ENCODE results near the gene MAMLD1. TPM values are rescaled to one million over a fixed set of nuclear protein-coding genes. Genes with fewer than 3 reads are reported as not detected.

The MAMLD1 gene
- total RNA-seq (under 1 TPM; 0.59 to 0.89 TPM), polyA plus RNA-seq (1 to 10 TPM in 1 of 2 donors, under 1 TPM in 1; 0.64 to 1.1 TPM)

DNA sequence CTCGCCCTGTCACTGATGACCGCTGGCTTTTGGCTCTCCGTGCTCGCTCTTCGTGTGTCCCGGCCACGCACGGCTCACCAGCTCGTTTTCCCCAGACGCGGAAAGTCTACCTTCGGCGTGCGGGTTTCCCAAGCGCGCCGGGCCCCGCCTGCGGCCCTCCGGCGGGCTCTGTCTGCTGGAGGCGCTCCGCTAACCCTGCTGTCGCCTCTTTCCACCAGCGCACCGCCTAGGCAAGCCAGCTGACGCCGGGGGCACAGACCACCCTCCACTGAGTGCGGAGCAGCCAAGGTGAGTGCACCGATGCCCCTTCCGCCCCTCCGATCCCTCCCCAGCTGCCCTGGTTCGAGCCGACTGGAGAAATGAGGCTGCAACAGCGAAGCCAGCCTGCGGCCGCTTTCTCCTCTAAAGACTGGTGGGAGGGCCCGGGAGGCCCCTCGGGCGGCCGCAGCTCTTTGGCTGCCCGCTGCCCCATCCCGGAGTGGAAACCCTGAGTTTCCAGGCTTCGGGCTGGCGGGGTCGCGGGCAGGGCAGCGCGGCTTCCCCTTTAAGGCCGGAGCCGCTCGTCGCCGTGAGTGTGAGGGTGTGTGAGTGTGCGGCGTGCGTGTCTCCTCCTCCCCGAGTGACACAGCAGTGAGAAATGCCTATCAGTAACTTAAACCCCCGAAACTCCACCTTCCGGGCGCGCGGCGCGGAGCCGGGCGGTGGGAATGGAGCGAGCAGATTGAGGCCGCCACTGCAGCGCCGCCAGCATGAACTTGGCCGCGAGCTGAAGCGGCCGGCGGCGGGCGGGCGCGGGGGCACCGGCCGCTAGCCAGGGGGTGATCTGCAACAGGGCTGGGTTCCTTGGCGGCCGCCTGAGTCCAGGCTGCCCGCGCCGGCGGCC, at the start of gene MAMLD1:
MAMLD1 (plus strand) TSS at position 719 of the 883 bp plus-strand sequence. CDS start 82,200 bp downstream, outside the sequence.
- no peaks in the 10 kb centered on the region for H3K9me3 ChIP-seq (ENCODE audit: control insufficient read depth in 4 of 4, low read length in 3 of 4)
- WGBS, result under 1% methylated on average over 88 of the region's 88 CpGs
- H3K4me1 ChIP-seq (ENCODE audit: control insufficient read depth in 4 of 4, insufficient read depth in 4 of 4, low read length in 3 of 4), result peaks cover 5 to 29% (median 18%) of the 10 kb centered on the region in 4 donors
- TF ChIP-seq HNF4A (conservative IDR thresholded peaks at IDR 0.05) (no peak), FOXA2 (IDR thresholded peaks at IDR 0.05) (no peak), YY1 (IDR thresholded peaks at IDR 0.05) (peak; percentile 44), TAF1 (conservative IDR thresholded peaks at IDR 0.05) (no peak), FOXA1 (IDR thresholded peaks at IDR 0.05) (no peak), HNF4G (IDR thresholded peaks at IDR 0.05) (no peak), RAD21 (IDR thresholded peaks at IDR 0.05) (peak; percentile 23 to 56), GABPA (IDR thresholded peaks at IDR 0.05 in 1 of 2, conservative IDR thresholded peaks at IDR 0.05 in 1 of 2) (no peak), RXRA (IDR thresholded peaks at IDR 0.05) (peak; percentile 18 to 23), NR2F2 (IDR thresholded peaks at IDR 0.05) (no peak)
- TF ChIP-seq, protein P1, sequence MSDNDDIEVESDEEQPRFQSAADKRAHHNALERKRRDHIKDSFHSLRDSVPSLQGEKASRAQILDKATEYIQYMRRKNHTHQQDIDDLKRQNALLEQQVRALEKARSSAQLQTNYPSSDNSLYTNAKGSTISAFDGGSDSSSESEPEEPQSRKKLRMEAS (IDR thresholded peaks at IDR 0.05), result no peak
- TF ChIP-seq, protein P2, sequence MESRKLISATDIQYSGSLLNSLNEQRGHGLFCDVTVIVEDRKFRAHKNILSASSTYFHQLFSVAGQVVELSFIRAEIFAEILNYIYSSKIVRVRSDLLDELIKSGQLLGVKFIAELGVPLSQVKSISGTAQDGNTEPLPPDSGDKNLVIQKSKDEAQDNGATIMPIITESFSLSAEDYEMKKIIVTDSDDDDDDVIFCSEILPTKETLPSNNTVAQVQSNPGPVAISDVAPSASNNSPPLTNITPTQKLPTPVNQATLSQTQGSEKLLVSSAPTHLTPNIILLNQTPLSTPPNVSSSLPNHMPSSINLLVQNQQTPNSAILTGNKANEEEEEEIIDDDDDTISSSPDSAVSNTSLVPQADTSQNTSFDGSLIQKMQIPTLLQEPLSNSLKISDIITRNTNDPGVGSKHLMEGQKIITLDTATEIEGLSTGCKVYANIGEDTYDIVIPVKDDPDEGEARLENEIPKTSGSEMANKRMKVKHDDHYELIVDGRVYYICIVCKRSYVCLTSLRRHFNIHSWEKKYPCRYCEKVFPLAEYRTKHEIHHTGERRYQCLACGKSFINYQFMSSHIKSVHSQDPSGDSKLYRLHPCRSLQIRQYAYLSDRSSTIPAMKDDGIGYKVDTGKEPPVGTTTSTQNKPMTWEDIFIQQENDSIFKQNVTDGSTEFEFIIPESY (IDR thresholded peaks at IDR 0.05), result no peak
- TF ChIP-seq, protein P3, sequence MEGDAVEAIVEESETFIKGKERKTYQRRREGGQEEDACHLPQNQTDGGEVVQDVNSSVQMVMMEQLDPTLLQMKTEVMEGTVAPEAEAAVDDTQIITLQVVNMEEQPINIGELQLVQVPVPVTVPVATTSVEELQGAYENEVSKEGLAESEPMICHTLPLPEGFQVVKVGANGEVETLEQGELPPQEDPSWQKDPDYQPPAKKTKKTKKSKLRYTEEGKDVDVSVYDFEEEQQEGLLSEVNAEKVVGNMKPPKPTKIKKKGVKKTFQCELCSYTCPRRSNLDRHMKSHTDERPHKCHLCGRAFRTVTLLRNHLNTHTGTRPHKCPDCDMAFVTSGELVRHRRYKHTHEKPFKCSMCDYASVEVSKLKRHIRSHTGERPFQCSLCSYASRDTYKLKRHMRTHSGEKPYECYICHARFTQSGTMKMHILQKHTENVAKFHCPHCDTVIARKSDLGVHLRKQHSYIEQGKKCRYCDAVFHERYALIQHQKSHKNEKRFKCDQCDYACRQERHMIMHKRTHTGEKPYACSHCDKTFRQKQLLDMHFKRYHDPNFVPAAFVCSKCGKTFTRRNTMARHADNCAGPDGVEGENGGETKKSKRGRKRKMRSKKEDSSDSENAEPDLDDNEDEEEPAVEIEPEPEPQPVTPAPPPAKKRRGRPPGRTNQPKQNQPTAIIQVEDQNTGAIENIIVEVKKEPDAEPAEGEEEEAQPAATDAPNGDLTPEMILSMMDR (IDR thresholded peaks at IDR 0.05; ENCODE audit: low read depth, low read length, missing input control), result no peak
- H3K27me3 ChIP-seq (ENCODE audit: control insufficient read depth in 4 of 4, insufficient read depth in 4 of 4, low read length in 3 of 4), result no peaks in the 10 kb centered on the region
- H3K27ac ChIP-seq (ENCODE audit: low read depth in 1 of 2, low read length in 2 of 2), result peak within 1 kb of the TSS; percentile 64 to 82
- DNase-seq (ENCODE audit: low spot score), result peak; percentile 68
- H3K4me3 ChIP-seq (ENCODE audit: low read depth in 1 of 3, low read length in 3 of 3), result peak within 1 kb of the TSS; percentile 28 to 68 (median 61)
- peak within 1 kb of the TSS in 1 of 2 donors; percentile 60 for H3K9ac ChIP-seq (ENCODE audit: low read depth in 1 of 2, low read length in 2 of 2)
- no peaks in the 10 kb centered on the region for H3K36me3 ChIP-seq (ENCODE audit: control insufficient read depth in 4 of 4, insufficient read depth in 3 of 4, low read depth in 1 of 4, low read length in 3 of 4)

- H3K27me3 ChIP-seq (ENCODE audit: control insufficient read depth in 4 of 4, insufficient read depth in 4 of 4, low read length in 3 of 4), result no peaks in the 10 kb centered on the region
- peaks cover 0 to 8% (median 4%) of the 10 kb centered on the region in 4 donors for H3K4me1 ChIP-seq (ENCODE audit: control insufficient read depth in 4 of 4, insufficient read depth in 4 of 4, low read length in 3 of 4)
- DNase-seq (ENCODE audit: low spot score), result no peak
- no peaks in the 10 kb centered on the region for H3K36me3 ChIP-seq (ENCODE audit: control insufficient read depth in 4 of 4, insufficient read depth in 3 of 4, low read depth in 1 of 4, low read length in 3 of 4)
- no peaks in the 10 kb centered on the region for H3K9me3 ChIP-seq (ENCODE audit: control insufficient read depth in 4 of 4, low read length in 3 of 4)
- no peak overlapping the region for H3K9ac ChIP-seq (ENCODE audit: low read depth in 1 of 2, low read length in 2 of 2)
- TF ChIP-seq HNF4G (IDR thresholded peaks at IDR 0.05), result no peak
- no peak for TF ChIP-seq YY1 (IDR thresholded peaks at IDR 0.05)
- no peak for TF ChIP-seq TAF1 (conservative IDR thresholded peaks at IDR 0.05)
- TF ChIP-seq FOXA1 (IDR thresholded peaks at IDR 0.05), result no peak
- TF ChIP-seq GABPA (IDR thresholded peaks at IDR 0.05 in 1 of 2, conservative IDR thresholded peaks at IDR 0.05 in 1 of 2), result no peak
- TF ChIP-seq, protein P2 (IDR thresholded peaks at IDR 0.05), result no peak
- no peak for TF ChIP-seq REST (IDR thresholded peaks at IDR 0.05)
- TF ChIP-seq, protein P1 (IDR thresholded peaks at IDR 0.05), result no peak
- TF ChIP-seq RAD21 (IDR thresholded peaks at IDR 0.05), result no peak
- no peak for TF ChIP-seq SP1 (IDR thresholded peaks at IDR 0.05)
- TF ChIP-seq, protein P3 (IDR thresholded peaks at IDR 0.05; ENCODE audit: low read depth, low read length, missing input control), result no peak
- H3K4me3 ChIP-seq (ENCODE audit: low read depth in 1 of 3, low read length in 3 of 3), result no peak overlapping the region
- 72% methylated on average over 5 of the region's 5 CpGs for WGBS
- H3K27ac ChIP-seq (ENCODE audit: low read depth in 1 of 2, low read length in 2 of 2), result no peak overlapping the region
Measured at GRCh38 chrX:150313514-150313913, 49.6 kb upstream of the MAMLD1 start.
